HEK293 (cell line): ENCODE data around the gene PERCC1.

Experiments used
- HOXD13 ChIP-seq: sonication (generic); formaldehyde crosslinking; IDR thresholded peaks from 2 replicates; pipeline ENCODE4 v1.8.0; 2022; ENCODE audit warnings: missing genetic modification reagents, borderline replicate concordance
- IKZF3 ChIP-seq: fragments of 450-650 bp; IDR thresholded peaks from 2 replicates; pipeline ENCODE4 v1.5.0; 2018; ENCODE audit warnings: missing biosample characterization, mild to moderate bottlenecking, missing genetic modification characterization, moderate library complexity
- KLF1 ChIP-seq: fragments of 450-650 bp; formaldehyde crosslinking; IDR thresholded peaks from 2 replicates; pipeline ENCODE4 v1.5.1; 2016; ENCODE audit warnings: missing biosample characterization, missing genetic modification characterization
- KLF16 ChIP-seq: fragments of 450-650 bp; formaldehyde crosslinking; IDR thresholded peaks from 2 replicates; pipeline ENCODE4 v1.5.1; 2017; ENCODE audit warnings: missing biosample characterization, missing genetic modification characterization
- PBX3 ChIP-seq: sonication (generic); formaldehyde crosslinking; IDR thresholded peaks from 2 replicates; pipeline ENCODE4 v1.8.1; 2022; ENCODE audit warnings: mild to moderate bottlenecking, moderate library complexity, missing genetic modification reagents
- SALL2 ChIP-seq: fragments of 450-650 bp; formaldehyde crosslinking; IDR thresholded peaks from 2 replicates; pipeline ENCODE4 v1.5.0; 2017; ENCODE audit warnings: missing biosample characterization, mild to moderate bottlenecking, missing genetic modification characterization, borderline replicate concordance
- ZBTB7A ChIP-seq: fragments of 450-650 bp; formaldehyde crosslinking; IDR thresholded peaks from 2 replicates; pipeline ENCODE4 v1.5.1; 2016; ENCODE audit warnings: low read depth, missing biosample characterization, missing genetic modification characterization
- ZBTB8A ChIP-seq: fragments of 450-650 bp; formaldehyde crosslinking; IDR thresholded peaks from 2 replicates; pipeline ENCODE4 v1.5.1; 2016; ENCODE audit warnings: missing biosample characterization, missing genetic modification characterization
- ZNF138 ChIP-seq: fragments of 450-650 bp; formaldehyde crosslinking; IDR thresholded peaks from 2 replicates; pipeline ENCODE4 v1.5.1; 2016; ENCODE audit warnings: missing biosample characterization, missing genetic modification characterization, borderline replicate concordance
- ZNF274 ChIP-seq, 2 experiments: fragments of 200-500 bp in 1 of 2; fragments of 450-650 bp in 1 of 2; sonication (Bioruptor generic) in 1 of 2; formaldehyde crosslinking in 1 of 2; IDR thresholded peaks; 2 replicates each; pipeline versions ENCODE4 v1.5.1 to v1.6.1; 2014 to 2016; ENCODE audit warnings: borderline replicate concordance in 1 of 2, inconsistent platforms in 1 of 2, low read length in 1 of 2, missing biosample characterization in 1 of 2, missing genetic modification characterization in 1 of 2
- ZNF404 ChIP-seq: fragments of 450-650 bp; formaldehyde crosslinking; IDR thresholded peaks from 2 replicates; pipeline ENCODE4 v1.5.1; 2017; ENCODE audit warnings: missing biosample characterization, missing genetic modification characterization
- TF ChIP-seq, protein P1 (sequence below): fragments of 450-650 bp; formaldehyde crosslinking; IDR thresholded peaks from 2 replicates; pipeline ENCODE4 v1.5.1; 2016; ENCODE audit warnings: missing biosample characterization, missing genetic modification characterization
- TF ChIP-seq, protein P2 (sequence below): fragments of 450-650 bp; formaldehyde crosslinking; IDR thresholded peaks from 2 replicates; pipeline ENCODE4 v1.5.1; 2016; ENCODE audit warnings: missing biosample characterization, missing genetic modification characterization, borderline replicate concordance

- TF ChIP-seq ZBTB7A (tag by site-specific recombination) (no peak), ZNF274 (IDR thresholded peaks at IDR 0.05; ENCODE audit: low read length) (no peak), ZNF274 (tag by site-specific recombination; IDR thresholded peaks at IDR 0.05; ENCODE audit: borderline replicate concordance) (no peak), IKZF3 (tag by site-specific recombination) (no peak), ZNF404 (tag by site-specific recombination) (no peak), ZNF138 (no peak), KLF1 (tag by site-specific recombination) (no peak), PBX3 (CRISPR knock-in tag) (no peak), KLF16 (tag by site-specific recombination) (no peak), ZBTB8A (tag by site-specific recombination) (no peak), SALL2 (tag by site-specific recombination) (no peak), HOXD13 (no peak)
- TF ChIP-seq, protein P1, sequence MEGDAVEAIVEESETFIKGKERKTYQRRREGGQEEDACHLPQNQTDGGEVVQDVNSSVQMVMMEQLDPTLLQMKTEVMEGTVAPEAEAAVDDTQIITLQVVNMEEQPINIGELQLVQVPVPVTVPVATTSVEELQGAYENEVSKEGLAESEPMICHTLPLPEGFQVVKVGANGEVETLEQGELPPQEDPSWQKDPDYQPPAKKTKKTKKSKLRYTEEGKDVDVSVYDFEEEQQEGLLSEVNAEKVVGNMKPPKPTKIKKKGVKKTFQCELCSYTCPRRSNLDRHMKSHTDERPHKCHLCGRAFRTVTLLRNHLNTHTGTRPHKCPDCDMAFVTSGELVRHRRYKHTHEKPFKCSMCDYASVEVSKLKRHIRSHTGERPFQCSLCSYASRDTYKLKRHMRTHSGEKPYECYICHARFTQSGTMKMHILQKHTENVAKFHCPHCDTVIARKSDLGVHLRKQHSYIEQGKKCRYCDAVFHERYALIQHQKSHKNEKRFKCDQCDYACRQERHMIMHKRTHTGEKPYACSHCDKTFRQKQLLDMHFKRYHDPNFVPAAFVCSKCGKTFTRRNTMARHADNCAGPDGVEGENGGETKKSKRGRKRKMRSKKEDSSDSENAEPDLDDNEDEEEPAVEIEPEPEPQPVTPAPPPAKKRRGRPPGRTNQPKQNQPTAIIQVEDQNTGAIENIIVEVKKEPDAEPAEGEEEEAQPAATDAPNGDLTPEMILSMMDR (tag by site-specific recombination): no peak
- TF ChIP-seq, protein P2, sequence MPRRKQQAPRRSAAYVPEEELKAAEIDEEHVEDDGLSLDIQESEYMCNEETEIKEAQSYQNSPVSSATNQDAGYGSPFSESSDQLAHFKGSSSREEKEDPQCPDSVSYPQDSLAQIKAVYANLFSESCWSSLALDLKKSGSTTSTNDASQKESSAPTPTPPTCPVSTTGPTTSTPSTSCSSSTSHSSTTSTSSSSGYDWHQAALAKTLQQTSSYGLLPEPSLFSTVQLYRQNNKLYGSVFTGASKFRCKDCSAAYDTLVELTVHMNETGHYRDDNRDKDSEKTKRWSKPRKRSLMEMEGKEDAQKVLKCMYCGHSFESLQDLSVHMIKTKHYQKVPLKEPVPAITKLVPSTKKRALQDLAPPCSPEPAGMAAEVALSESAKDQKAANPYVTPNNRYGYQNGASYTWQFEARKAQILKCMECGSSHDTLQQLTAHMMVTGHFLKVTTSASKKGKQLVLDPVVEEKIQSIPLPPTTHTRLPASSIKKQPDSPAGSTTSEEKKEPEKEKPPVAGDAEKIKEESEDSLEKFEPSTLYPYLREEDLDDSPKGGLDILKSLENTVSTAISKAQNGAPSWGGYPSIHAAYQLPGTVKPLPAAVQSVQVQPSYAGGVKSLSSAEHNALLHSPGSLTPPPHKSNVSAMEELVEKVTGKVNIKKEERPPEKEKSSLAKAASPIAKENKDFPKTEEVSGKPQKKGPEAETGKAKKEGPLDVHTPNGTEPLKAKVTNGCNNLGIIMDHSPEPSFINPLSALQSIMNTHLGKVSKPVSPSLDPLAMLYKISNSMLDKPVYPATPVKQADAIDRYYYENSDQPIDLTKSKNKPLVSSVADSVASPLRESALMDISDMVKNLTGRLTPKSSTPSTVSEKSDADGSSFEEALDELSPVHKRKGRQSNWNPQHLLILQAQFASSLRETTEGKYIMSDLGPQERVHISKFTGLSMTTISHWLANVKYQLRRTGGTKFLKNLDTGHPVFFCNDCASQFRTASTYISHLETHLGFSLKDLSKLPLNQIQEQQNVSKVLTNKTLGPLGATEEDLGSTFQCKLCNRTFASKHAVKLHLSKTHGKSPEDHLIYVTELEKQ: no peak
Observed at GRCh38 chr16:1385232-1385631, 45.6 kb upstream of the PERCC1 start.
